GM12892 (cell line): ENCODE results near the gene PARPBP.

Source experiments
- POLR2A ChIP-seq: IDR thresholded peaks from 2 replicates; pipeline ENCODE4 v1.6.1; 2011; ENCODE audit warnings: low read depth, low read length, control low read depth
- POLR2AphosphoS5 ChIP-seq: IDR thresholded peaks from 2 replicates; pipeline ENCODE4 v1.6.1; 2011; ENCODE audit warnings: low read depth, low read length, control low read depth
- TAF1 ChIP-seq: IDR thresholded peaks from 2 replicates; pipeline ENCODE4 v1.6.1; 2011; ENCODE audit warnings: low read depth, mild to moderate bottlenecking, control low read depth, low read length, borderline replicate concordance

DNA sequence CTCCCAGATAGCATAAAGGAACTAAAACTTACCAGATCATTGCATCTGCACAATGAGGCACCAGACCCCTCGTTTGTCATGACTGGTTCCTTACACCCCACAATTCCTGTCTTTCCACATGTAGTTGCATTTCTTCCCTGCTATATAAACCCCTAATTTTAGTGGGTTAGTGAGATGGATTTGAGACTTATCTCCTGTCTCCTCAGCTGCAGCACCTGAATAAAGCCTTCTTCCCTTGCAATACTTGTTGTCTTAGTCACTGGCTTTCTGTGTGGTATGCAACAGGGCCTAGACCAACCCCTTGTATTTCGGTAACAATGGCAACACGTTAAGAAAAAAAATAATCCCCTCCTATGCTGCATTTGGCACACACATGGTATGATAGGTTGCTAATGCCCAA is 13.1 kb upstream of the PARPBP start:
- TF ChIP-seq POLR2A (no peak), POLR2AphosphoS5 (no peak), TAF1 (no peak)
